Ishikawa (cell line): ENCODE measurements around the gene KIAA0319L.

ENCODE experiments used
- CEBPB ChIP-seq: IDR thresholded peaks from 2 replicates; pipeline ENCODE4 v1.6.1; 2012
- EGR1 ChIP-seq: IDR thresholded peaks from 2 replicates; pipeline ENCODE4 v1.6.1; 2012
- EP300 ChIP-seq: IDR thresholded peaks from 2 replicates; pipeline ENCODE4 v1.6.1; 2012; ENCODE audit warnings: borderline replicate concordance
- FOXM1 ChIP-seq: IDR thresholded peaks from 2 replicates; pipeline ENCODE4 v1.6.1; 2012; ENCODE audit warnings: low read depth, borderline replicate concordance
- NFIC ChIP-seq: IDR thresholded peaks from 2 replicates; pipeline ENCODE4 v1.6.1; 2012
- RAD21 ChIP-seq: IDR thresholded peaks from 2 replicates; pipeline ENCODE4 v1.6.1; 2012; ENCODE audit warnings: low read depth
- TAF1 ChIP-seq: IDR thresholded peaks from 2 replicates; pipeline ENCODE4 v1.6.1; 2012; ENCODE audit warnings: low read depth, mild to moderate bottlenecking
- TCF12 ChIP-seq: IDR thresholded peaks from 2 replicates; pipeline ENCODE4 v1.6.1; 2012; ENCODE audit warnings: low read depth
- TEAD4 ChIP-seq: IDR thresholded peaks from 2 replicates; pipeline ENCODE4 v1.6.1; 2012
- YY1 ChIP-seq: IDR thresholded peaks from 2 replicates; pipeline ENCODE4 v1.6.1; 2012; ENCODE audit warnings: low read depth
- ZBTB7A ChIP-seq: IDR thresholded peaks from 2 replicates; pipeline ENCODE4 v1.6.1; 2012; ENCODE audit warnings: low read depth
- TF ChIP-seq, protein P1 (sequence below): IDR thresholded peaks from 2 replicates; pipeline ENCODE4 v1.6.1; 2012; ENCODE audit warnings: low read depth, mild to moderate bottlenecking
- TF ChIP-seq, protein P2 (sequence below): IDR thresholded peaks from 2 replicates; pipeline ENCODE4 v1.6.1; 2012
- TF ChIP-seq, protein P3 (sequence below): IDR thresholded peaks from 2 replicates; pipeline ENCODE4 v1.6.1; 2012

The KIAA0319L gene

GRCh38 chr1:35565742-35566133, 8.5 kb upstream of the KIAA0319L start:
- TF ChIP-seq TCF12: no peak
- TF ChIP-seq, protein P1, sequence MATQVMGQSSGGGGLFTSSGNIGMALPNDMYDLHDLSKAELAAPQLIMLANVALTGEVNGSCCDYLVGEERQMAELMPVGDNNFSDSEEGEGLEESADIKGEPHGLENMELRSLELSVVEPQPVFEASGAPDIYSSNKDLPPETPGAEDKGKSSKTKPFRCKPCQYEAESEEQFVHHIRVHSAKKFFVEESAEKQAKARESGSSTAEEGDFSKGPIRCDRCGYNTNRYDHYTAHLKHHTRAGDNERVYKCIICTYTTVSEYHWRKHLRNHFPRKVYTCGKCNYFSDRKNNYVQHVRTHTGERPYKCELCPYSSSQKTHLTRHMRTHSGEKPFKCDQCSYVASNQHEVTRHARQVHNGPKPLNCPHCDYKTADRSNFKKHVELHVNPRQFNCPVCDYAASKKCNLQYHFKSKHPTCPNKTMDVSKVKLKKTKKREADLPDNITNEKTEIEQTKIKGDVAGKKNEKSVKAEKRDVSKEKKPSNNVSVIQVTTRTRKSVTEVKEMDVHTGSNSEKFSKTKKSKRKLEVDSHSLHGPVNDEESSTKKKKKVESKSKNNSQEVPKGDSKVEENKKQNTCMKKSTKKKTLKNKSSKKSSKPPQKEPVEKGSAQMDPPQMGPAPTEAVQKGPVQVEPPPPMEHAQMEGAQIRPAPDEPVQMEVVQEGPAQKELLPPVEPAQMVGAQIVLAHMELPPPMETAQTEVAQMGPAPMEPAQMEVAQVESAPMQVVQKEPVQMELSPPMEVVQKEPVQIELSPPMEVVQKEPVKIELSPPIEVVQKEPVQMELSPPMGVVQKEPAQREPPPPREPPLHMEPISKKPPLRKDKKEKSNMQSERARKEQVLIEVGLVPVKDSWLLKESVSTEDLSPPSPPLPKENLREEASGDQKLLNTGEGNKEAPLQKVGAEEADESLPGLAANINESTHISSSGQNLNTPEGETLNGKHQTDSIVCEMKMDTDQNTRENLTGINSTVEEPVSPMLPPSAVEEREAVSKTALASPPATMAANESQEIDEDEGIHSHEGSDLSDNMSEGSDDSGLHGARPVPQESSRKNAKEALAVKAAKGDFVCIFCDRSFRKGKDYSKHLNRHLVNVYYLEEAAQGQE: no peak
- TF ChIP-seq, protein P2, sequence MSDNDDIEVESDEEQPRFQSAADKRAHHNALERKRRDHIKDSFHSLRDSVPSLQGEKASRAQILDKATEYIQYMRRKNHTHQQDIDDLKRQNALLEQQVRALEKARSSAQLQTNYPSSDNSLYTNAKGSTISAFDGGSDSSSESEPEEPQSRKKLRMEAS: no peak
- TF ChIP-seq CEBPB: no peak
- TF ChIP-seq TAF1: no peak
- no peak for TF ChIP-seq FOXM1
- TF ChIP-seq EGR1: no peak

DNA sequence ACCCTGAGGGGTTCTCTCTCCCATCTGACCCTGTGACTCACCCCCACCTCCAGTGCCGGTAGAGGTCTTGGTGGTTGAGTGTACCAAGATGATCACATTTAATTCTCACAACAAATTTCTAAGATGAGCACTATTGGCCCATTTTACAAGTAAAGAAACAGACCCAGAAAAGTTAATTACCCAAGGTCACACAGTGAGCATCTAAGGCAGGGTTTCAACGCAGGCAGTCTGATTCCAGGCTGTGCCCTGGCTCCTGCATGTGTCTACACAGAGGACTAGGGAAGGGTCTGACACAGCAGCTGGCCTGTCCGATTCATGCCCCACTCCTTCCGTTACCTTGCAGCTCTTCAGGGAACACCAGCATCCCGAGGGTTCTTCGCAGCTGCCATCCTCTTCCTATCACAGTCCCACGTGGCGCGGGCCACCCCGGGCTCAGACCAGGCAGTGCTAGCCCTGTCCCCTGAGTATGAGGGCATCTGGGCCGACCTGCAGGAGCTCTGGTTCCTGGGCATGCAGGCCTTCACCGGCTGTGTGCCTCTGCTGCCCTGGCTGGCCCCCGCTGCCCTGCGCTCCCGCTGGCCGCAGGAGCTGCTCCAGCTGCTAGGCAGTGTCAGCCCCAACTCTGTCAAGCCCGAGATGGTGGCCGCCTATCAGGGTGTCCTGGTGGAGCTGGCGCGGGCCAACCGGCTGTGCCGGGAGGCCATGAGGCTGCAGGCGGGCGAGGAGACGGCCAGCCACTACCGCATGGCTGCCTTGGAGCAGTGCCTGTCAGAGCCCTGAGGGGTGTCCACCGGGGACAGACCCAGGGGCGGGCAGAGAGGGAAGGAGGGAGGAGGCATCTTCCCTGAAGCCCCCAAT, 7.9 kb upstream of the KIAA0319L start:
- no peak for TF ChIP-seq NFIC
- TF ChIP-seq EGR1: no peak
- TF ChIP-seq ZBTB7A: no peak

DNA sequence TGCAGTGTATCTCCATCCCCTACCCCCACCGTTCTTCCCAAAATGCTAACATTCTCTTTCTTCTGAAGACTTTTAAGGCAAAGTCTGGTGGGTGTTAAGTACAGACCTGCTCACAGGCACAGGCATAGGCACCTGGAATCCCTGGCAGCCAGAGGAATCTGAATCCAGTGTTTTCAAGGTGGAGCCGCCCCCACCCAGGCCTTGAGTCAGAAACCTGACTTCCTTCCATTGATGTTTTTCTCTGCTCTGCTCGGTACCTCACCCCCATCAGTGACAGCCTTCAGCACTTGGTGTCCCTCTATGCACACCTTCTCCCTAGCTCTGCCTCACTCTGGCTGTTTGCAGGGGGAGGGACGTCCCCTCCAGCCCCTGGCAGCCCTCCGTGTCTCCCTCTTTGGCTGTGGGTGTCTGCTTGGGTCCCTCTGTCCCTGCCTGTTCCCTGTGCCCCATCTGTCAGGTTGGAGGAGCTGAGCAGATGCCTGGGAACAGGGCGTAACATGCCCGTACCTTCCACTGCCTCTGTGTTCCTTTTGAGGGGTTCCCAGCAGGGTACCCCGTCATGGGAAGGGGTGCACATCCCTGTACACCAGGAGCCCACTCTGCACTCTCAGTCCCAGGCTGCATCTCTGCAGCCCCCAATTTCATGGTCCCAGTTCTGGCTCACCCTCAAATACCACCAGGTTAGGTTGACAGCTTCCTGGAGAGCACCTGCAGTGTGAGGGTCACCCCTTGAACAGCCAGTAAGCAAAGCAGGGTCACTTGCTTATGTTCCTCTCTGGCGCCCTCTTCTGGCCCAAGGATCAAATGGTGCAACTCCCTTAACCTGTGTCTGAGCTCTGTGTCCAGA, 7.1 kb upstream of the KIAA0319L start:
- TF ChIP-seq RAD21 (peak; percentile 73), EP300 (no peak), TCF12 (no peak), CEBPB (no peak), TEAD4 (no peak)
- TF ChIP-seq, protein P3, sequence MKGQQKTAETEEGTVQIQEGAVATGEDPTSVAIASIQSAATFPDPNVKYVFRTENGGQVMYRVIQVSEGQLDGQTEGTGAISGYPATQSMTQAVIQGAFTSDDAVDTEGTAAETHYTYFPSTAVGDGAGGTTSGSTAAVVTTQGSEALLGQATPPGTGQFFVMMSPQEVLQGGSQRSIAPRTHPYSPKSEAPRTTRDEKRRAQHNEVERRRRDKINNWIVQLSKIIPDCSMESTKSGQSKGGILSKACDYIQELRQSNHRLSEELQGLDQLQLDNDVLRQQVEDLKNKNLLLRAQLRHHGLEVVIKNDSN: no peak

DNA sequence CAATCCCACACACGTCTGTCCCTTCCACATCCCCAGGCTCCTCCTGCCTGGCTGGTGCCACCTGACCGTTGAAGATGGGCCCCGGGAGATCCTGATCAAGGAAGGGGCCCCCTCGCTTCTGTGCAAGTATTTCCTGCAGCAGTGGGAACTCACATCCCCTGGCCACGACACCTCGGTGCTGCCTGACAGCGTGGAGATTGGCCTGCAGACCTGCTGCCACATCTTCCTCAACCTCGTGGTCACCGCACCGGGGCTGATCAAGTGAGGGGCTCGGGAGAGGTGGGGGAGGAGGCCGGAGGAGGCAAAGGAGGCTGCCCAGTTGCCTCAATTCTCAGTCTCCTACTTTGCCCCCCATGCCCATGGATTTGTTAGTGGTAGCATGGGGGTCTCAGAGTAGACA, 6.0 kb upstream of the KIAA0319L start:
- TF ChIP-seq ZBTB7A (no peak), TEAD4 (no peak), TAF1 (no peak), FOXM1 (no peak), CEBPB (no peak), TCF12 (no peak)

- TF ChIP-seq EGR1 (no peak), YY1 (no peak), FOXM1 (no peak), TAF1 (no peak), ZBTB7A (no peak), EP300 (no peak), TEAD4 (no peak), CEBPB (no peak)
- TF ChIP-seq, protein P3: no peak
- TF ChIP-seq, protein P2: no peak
- TF ChIP-seq, protein P1: no peak
Observed at GRCh38 chr1:35561972-35562680, 4.9 kb upstream of the KIAA0319L start.
